Measurements from ENCODE around the gene GRK5.
"Not testable (repeated sequence)": the region's sequence is repeated elsewhere in the genome, so short reads cannot be mapped to it uniquely, and the experiment has no call there.

Gene GRK5

DNA sequence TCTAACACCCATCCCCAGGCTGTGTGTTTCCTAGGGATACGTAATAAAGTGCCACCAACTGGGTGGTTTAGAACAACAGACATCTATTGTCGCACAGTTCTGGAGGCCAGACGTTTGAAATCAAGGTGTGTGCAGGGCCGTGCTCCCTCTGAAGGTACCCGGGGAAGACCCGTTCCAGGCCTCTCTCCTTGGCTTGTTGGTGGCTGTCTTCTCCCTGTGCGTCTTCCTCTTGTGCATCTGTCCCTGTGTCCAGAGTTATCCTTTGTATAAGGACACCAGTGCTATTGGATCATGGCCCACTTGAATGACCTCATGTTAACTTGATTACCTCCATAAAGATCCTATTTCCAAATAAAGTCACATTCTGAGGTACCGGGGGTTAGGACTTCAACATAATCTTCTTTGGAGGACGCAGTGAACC, 15.6 kb downstream of the GRK5 start:
- DNase-seq, result no peak

DNA sequence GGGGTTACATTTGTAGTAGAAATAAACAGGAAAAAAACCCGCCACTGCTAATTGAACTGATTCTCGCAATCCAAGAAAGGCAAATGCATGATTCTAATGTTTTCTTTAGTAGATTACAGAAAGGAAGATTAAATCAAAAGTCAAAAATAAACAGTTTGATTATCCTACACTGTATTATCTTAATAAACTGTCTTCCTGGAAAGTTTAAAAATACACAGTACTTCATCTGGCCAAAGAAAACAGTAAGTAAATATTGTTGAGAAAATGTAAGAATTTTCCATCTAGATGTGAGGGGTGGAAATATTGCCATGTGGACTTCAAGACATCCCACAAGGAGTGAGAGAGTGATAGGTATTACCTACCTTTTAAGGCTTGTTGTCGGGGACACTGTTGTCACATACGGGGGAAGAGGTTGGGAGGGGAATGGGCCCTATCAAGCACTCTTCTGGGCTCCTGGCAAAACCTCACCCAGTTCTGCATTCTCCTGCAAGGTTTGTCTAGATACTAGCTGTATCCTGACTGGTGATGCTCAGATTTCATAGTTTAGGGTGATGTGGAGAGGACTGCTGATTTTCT, 17.8 kb downstream of the GRK5 start:
- DNase-seq, result no peak

DNA sequence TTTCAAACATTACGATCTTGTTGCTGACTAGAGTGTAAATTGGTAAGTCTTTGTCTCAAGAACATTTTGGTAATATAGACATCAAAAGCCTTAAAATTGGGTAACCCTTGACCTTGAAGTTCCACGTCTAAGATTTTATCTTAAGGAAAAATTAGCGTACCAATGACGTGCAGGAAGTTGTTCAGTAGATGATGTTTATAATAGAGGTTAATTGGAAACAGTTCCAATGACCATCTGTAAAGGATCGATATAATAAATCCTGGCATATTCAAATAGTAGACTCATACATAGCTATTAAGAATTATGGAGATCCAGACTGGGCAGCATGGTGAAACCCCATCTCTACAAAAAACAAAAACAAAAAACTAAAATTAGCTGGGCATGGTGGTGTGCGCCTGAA, 20.5 kb downstream of the GRK5 start:
- no peak for DNase-seq

DNA sequence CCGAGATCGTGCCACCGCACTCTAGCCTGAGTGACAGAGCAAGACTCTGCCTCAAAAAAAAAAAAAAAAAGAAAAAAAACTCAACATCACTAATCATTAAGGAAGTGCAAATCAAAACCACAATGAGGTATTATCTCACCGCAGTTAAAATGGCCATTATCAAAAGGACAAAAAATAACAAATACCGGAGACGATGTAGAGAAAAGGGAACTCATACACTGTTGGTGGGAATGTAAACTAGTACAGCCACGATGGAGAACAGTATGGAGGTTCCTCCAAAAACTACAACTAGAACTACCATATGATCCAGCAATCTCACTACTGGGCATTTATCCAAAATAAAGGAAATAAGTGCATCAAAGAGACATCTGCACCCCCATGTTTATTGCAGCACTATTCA, 24.3 kb downstream of the GRK5 start:
- DNase-seq, result no peak

DNA sequence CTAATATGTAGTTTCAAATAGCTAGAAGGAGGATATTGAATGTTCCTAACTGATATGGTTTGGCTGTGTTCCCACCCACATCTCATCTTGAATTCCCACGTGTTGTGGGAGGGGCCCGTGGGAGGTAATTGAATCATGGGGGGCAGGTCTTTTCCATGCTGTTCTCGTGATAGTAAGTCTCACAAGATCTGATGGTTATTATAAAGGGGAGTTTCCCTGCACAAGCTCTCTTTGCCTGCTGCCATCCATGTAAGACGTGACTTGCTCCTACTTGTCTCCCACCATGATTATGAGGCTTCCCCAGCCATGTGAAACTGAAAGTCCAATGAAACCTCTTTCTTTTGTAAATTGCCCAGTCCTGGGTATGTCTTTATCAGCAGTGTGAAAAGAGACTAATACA, 25.1 kb downstream of the GRK5 start:
- peak; percentile 29 for DNase-seq

DNA sequence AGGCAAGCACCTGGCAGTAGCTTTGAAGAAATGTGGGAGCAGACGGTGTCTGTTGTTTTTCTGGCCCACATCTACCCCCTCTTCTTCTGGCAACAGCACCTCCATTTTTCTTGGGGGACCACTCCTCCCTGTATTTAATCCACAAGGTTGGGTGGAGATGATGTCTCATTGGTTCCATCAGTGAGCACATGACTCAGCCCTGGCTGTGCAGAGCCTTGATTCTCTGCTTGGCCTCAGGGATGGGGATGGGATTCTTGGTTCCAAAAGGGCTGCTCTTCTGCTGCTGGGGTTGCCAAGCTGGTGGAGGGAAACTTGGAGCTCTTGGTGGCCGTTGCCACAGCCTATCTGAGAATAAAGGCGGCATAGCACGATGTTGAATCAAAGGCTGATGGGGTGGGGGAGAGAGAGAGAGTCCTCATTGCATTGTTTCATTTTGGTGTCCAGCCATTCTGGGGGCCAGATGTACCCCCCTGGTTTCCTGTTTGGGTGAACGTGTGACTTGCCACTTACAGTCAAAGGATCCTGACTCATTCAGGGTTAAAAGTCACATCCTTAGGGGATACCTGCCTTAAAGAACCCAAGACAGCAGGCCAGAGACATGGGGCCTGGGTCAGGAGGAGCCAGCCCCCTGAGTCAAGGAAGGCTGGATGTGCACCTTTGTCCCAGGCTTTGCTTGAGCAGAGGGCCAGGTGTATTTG, 25.9 kb downstream of the GRK5 start:
- DNase-seq, result no peak

DNA sequence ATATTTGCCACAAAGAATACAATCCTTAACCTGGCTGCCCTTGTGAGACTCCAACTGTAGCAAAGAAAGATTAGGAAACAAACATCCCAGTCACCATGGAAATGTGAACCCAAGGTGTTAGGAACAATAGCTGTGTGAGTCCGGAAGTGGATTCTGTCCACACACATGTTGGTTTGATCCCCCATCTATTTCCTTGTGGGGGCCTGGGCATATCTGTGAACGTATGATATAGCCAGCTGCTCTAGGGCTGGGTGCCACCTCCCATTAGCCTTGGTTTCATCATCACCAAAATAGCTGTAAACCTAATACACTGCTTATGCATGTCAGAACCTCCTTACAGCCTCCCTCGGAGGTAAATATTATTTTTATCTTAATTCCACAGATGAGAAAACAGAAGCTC, 26.4 kb downstream of the GRK5 start:
- no peak for DNase-seq

DNA sequence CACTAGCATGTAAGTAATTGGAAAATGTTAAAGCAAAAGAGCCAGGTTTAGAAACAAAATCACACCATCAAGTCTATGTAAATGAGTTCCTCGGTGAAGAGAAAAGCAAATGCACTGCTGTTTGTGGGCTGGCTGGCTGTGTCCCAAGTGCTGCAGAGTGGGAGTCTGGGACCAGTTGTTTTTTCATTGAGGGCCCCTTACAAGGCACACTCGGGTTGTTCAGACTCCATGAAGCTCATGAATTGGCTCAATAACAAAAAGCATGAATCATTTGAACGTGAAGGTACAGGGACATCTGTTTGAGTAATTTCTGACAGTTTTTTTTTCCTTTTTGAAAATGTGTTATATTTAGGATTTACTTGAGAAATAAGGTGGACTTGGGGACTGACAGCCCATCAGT, 28.0 kb downstream of the GRK5 start:
- no peak for DNase-seq

DNA sequence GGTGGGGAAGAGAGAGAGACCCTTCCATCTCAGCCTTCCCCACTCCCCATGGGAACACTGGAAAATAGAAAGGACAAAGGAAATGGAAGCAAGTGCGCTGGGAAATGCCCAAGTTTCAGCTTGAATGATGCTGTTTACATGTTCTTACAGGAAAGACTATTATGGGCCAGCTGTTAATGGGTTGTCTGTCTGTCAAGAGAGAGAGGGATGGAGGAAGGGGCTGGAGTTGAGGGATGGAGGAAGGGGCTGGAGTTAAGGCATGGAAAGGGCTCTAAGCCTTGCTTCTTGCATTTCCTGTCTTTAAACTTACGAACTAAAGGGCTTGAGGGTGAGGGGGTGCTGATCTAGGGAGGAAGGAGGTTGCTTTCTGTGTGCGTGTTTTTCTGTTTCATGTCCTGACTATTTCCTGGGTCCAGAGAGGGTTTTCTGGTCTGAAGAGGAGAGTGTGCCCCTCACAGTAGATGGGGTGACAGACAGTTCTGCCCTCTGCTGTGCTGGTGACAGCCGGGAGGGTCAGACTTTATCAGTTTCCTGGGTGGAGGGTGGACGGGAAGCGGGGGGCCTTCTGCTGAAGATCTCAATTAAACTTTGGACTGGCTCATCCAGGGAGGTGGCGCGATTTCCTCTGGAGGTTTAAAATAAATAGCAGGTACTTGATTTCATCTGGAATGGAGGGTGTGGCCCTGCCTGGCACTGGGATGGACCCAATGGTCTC, 30.5 kb downstream of the GRK5 start:
- no peak for DNase-seq

DNA sequence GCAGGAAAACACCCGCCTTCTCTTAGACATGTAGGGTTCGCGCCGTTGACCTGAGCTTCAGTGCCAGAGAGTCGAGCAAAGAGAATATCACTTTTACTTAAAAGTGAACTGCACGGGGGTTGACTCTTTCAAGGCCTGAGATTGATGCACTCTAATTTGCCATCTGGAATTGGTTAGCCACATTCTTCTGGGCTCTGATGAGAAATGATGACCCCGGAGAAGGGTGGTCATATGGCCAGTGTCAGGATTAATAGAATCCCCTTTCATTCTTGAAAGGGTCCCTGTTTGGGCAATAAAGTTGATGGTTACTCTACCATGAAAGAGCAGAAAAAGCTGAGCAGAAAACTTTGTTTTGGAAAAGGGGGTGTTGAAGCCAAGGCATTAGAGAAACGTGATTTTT, 31.2 kb downstream of the GRK5 start:
- DNase-seq, result no peak

DNA sequence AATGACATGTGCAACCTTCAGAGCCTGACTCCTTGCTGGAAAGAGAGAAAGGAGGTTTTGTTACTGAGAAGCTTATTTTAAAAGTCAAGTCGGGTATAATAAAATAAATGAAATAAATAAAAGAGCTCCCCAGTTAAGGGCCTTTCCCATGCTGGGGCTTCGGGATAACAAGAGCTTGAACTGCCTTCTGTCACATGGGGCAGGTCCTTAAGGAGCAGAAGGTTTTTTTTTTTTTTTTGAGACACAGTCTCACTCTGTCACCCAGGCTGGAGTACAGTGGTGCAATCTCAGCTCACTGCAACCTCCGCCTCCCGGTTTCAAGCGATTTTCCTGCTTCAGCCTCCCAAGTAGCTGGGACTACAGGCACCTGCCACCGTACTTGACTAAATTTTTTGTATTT, 31.6 kb downstream of the GRK5 start:
- not testable (repeated sequence) for DNase-seq

DNA sequence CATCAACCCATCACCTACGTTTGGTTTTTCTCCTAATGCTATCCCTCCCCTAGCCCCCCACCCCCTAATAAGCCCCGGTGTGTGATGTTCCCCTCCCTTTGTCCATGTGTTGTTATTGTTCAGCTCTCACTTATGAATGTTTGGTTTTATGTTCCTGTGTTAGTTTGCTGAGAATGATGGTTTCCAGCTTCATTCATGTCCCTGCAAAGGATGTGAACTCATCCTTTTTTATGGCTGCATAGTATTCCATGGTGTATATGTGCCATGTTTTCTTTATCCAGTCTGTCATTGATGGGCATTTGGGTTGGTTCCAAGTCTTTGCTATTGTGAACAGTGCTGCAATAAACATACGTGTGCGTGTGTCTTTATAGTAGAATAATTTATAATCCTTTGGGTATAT, 32.3 kb downstream of the GRK5 start:
- not testable (repeated sequence) for DNase-seq

DNA sequence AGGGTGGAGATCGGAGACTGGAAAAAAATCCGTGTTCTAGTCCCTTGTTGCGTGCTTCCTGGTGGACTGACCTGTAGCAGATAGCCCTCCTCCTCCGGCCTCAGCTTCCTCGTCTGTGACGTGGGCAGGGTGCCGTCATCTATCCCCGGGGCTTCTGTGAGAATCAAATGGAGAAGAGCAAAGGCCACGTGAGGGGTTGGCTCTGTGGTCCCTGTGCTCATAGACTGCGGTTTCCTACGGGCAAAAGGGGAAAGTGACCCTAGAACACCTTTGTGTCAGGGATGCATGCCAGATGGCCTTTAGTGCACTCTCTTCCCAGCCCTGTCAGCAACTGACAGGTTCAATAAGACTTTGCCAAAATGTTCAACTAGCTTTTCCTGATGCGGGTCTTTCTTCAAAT, 33.7 kb downstream of the GRK5 start:
- DNase-seq, result no peak

DNA sequence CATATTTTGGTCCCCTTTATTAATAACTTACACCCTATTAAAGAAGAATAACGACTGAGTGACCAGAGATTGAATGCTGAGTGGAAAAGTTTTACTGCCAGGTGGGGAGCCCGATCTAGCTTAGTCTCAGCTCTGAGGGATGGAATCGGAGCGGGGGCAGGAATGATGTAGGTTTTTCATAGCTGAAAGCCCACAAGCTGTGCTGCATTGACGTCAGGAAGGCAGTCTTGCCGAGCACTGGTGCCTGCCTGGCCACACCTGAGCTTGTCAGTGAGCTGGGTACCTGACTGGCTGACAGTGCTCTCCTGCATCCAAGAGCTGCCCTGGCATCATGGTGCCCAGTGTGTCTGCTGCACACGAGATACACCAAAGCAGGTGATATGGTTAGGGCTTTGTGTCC, 34.8 kb downstream of the GRK5 start:
- no peak for DNase-seq

DNA sequence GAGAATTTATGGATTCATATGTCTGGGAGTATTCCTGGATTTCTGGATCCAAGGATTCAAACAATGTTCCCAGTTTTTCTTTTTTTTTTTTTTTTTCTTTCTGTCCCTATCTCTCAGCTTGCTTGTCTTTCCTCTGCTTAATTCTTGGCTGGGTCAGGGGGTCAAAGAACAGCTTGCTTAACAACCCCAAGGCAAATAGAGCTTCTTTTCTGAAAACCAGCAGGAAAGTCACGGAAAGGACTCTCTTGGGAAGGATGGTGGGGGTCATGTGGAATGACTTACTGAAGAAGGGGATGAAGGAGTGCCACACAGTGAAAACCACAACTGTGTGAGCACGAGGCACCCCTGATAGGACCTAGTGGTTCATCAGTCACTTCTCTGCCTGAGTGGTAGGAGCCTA, 36.1 kb downstream of the GRK5 start:
- DNase-seq, result no peak

DNA sequence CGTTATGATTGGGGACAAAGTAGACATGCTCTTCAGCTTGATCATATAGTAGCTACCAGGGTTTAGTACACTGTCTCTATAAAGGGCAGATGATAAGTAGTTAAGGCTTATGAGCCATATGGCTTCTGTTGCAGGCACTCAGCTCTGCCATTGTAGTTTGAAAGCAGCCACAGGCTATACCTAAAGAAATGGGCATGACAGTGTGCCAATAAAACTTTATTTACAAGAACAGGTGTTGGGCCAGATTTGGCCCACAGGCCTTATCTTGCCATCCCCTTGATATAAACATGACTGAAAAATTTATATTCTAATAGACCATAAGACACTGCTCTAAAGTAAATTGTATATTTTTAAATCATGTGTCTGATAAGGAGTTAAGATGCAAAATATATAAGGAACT, 36.6 kb downstream of the GRK5 start:
- DNase-seq, result no peak

DNA sequence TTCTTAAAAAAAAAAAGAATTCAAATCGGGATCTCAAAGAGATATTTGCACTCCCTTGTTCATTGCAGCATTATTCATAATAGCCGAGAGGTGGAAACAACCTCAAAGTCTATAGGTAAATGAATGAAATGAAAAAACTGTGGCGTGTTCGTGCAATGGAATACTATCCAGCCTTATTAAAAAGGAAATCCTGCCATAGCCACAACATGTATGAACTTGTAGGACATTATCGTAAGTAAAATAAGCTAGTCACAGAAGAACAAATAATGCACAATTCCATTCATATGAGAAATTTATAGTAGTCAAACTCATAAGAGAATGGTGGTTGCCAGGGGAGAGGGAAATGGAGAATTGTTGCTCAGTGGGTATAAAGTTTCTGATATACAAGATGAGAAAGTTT, 37.9 kb downstream of the GRK5 start:
- DNase-seq, result no peak

DNA sequence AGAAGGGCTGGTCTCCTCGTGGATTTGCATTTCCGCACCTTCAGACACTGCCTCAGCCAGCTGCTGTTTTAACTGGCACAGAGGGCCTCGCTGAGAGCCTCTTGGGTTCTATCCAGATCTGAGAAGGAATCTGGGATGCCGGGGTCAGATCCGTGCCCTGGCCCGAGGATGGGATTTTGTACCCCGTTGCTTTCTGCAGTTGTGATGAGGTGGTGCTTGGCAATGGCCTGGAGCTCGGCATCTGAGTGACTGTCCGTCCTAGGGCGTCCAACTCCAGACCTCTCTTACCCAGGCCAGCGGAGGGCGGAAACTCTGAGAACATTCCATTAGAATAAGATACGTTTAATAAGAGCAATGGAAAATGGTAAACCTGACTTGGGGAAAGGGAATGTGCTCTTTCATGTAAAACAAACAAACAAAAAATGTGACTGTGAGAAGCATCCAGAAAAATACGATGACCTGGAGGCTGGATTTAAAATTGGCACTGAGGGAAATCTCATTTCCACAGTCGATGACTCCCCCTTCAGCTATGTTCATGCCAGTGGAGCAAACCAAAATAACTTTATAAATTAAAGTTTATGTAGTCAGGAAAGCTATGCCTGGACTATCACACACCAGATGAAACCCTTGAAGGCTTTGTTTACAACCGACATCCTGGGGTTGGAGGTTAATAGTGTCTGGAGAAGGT, 39.6 kb downstream of the GRK5 start:
- no peak for DNase-seq

DNA sequence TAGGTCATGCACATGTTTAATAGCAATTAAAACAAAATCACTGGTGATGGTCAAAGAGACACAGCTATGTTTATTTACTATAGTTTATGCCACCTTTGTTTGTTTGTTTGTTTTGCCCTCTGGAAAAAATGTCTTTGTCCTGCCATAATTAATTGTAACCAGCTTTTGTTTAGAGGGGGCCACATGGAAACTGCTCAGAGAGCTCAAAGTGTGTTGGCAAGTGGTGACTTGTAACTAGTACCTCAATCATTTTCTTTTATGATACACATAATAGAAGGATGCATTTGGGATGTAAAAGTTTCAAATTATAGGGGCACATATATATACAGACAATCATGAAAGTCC, 40.2 kb downstream of the GRK5 start:
- DNase-seq, result no peak

DNA sequence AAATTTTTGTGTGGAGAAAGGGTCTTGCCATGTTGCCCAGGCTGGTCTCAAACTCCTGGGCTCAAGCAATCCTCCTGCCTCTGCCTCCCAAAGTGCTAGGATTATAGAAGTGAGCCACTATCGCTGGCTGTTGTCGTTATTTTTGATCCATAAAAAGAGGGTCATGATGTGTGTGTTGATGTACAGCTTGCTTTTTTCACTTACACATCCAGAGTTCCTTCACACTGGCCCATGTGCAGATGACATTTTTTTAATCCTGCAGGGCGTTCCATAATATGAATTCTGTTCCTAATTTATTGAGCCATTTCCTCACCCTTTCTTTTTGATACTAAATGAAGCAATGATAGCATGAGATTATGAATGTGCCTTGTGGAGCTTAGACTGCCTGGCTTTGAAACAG, 40.8 kb downstream of the GRK5 start:
- no peak for DNase-seq

DNA sequence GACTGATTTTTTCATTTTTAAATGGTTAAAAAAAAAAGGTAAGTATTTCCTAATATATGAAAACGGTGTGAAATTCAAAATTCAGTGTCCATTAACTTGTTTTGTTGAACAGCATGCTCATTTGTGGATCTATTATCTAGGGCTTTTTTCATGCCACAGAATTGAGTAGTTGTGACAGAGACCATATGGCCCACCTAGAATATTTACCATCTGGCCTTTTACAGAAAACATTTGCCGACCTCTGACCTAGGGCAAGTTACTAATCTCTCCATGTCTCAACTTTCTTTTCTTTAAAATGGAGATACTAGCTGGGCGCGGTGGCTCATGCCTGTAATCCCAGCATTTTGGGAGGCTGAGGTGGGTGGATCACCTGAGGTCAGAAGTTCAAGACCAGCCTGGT, 41.3 kb downstream of the GRK5 start:
- DNase-seq, result no peak

DNA sequence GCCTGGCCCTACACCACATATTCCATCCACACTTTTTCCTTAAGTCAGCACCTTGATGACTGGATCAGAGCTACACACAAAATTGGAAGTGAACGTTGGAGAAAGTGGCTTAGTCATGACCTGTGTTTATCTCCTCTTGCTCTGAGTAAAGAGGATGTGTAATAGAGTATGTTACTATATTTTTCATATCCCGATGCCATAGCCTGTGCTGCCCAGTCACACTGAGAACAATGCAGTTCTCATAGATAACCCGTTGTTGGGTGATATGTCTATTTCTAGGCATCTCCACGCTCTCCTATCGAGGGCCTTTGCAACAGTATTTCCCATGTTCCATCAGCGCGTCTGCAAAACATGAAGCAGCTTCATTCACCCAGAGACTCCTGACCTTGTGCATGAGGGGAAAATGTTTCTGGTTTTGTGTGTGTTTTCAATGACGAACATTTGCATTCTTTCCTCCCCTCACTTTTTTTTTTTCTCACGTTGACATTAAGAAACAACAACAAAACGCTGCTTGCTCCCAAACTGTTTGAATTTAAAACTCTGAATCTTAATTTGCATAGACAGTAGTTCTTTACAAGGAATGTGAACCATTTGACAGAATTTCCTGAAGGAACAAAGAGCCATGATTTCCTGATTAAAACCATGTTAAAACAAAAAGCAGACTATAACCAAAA, 43.4 kb downstream of the GRK5 start:
- DNase-seq, result no peak

DNA sequence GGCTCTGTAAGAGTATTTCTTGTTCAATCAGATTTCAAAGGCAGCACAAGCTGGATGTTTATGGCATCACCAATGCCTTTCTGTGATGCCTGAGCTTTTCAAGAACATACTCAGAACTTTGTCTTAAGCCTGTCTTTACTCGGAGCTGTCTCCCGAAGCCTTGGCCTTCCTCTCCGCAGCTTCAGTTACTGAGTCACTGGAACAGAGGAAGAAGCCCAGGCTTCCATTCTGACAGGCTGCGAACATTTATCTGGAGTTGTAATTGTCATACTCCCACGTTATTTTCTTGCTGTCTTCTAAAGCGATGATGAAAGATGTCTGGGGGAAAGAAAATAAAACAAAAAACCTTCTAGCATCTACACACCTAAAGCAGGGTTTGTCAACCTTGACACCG, 43.9 kb downstream of the GRK5 start:
- no peak for DNase-seq

DNA sequence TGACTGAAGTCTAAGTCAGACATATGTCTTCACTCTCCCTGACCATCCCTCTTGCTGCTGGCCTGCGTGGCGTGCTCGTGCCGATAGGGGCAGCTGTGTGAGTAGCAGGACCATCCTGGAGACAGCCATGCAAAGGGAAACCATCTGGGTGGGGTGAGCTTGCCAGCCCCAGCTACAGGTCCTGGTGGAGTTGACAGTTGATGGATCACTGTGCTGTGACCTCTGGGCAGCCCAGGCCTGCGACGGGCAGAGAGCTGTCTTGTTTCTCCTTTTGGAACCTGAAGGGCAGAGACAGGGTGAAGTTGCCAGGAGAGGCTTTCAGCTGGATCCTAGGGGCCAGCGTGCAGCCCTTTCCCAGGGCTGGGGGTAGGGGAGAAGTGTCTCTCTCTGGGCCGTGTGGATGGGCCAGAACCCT, 44.7 kb downstream of the GRK5 start:
- no peak for DNase-seq
